Transverse colon (tissue), 4 donors: Measurements from ENCODE around the gene PRKCZ.

Experiments used
- POLR2A ChIP-seq: fragments of 450-650 bp; IDR thresholded peaks from one replicate; pipeline ENCODE4 v1.6.1; 2016; ENCODE audit warnings: antibody characterized with exemption, mild to moderate bottlenecking, moderate library complexity
- POLR2AphosphoS5 ChIP-seq, 3 donors: sonication (generic); formaldehyde crosslinking; IDR thresholded peaks; one replicate each; pipeline ENCODE4 v1.6.1; 2016; ENCODE audit warnings: antibody characterized with exemption in 3 of 3
- TF ChIP-seq, protein P1 (sequence below), 5 experiments: fragments of 200-600 bp in 3 of 5; fragments of 450-650 bp in 2 of 5; sonication (generic) in 3 of 5; IDR thresholded peaks; 1 replicate in 2 of 5; 2 replicates in 3 of 5; pipeline ENCODE4 v1.5.1; 2016 to 2017; ENCODE audit warnings: antibody characterized with exemption in 5 of 5, inconsistent platforms in 3 of 5, mild to moderate bottlenecking in 2 of 5, moderate library complexity in 1 of 5

DNA sequence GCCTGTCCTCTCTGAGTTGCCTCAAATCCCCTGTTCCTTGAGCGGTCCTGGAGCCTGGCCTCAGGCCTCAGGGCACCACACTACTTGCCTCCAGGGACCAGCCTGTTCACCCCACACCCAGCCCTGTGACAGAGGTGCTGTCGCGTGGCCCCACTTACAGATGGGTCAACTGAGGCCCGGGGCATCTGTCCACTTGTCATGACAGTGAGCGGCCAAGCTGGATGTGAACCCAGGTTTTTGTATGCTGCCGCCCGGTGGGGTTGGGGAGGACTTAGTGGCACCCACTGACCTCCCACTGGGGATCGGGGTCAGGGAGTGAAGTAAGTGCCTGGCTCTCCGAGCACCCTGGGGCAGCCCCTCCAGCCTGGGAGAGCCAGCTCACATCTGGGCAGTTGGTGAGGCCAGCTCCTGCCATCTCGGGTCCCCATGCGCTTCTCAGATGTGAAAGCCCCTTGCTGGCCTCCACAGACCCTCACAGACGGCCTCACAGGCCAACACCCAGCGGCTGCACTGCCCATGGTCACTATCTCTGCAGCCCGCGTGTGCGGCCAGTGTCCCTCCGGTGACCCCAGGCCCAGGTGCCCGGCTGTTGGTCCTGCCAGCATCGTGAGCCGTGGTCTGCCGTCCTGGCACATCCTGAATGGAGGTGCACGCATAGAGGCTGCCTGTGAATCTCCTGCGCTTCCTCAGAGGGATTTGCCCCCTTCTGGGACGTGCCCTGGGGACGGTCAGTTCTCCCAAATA is 153.6 kb downstream of the PRKCZ start:
- TF ChIP-seq, protein P1, sequence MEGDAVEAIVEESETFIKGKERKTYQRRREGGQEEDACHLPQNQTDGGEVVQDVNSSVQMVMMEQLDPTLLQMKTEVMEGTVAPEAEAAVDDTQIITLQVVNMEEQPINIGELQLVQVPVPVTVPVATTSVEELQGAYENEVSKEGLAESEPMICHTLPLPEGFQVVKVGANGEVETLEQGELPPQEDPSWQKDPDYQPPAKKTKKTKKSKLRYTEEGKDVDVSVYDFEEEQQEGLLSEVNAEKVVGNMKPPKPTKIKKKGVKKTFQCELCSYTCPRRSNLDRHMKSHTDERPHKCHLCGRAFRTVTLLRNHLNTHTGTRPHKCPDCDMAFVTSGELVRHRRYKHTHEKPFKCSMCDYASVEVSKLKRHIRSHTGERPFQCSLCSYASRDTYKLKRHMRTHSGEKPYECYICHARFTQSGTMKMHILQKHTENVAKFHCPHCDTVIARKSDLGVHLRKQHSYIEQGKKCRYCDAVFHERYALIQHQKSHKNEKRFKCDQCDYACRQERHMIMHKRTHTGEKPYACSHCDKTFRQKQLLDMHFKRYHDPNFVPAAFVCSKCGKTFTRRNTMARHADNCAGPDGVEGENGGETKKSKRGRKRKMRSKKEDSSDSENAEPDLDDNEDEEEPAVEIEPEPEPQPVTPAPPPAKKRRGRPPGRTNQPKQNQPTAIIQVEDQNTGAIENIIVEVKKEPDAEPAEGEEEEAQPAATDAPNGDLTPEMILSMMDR (IDR thresholded peaks at IDR 0.05): no peak
- TF ChIP-seq POLR2A (no peak), POLR2AphosphoS5 (IDR thresholded peaks at IDR 0.05) (no peak)
